NCI-H226 (cell line): ENCODE measurements around the gene RBM17.
"Not testable (repeated sequence)": the region's sequence is repeated elsewhere in the genome, so short reads cannot be mapped to it uniquely, and the experiment has no call there.

Source experiments
- DNase-seq: peaks from one replicate; pipeline ENCODE4 v3.0.0-alpha.2; 2015

Gene RBM17

GRCh38 chr10:6056411-6057135, 32.3 kb upstream of the RBM17 start:
- DNase-seq = no peak

DNA sequence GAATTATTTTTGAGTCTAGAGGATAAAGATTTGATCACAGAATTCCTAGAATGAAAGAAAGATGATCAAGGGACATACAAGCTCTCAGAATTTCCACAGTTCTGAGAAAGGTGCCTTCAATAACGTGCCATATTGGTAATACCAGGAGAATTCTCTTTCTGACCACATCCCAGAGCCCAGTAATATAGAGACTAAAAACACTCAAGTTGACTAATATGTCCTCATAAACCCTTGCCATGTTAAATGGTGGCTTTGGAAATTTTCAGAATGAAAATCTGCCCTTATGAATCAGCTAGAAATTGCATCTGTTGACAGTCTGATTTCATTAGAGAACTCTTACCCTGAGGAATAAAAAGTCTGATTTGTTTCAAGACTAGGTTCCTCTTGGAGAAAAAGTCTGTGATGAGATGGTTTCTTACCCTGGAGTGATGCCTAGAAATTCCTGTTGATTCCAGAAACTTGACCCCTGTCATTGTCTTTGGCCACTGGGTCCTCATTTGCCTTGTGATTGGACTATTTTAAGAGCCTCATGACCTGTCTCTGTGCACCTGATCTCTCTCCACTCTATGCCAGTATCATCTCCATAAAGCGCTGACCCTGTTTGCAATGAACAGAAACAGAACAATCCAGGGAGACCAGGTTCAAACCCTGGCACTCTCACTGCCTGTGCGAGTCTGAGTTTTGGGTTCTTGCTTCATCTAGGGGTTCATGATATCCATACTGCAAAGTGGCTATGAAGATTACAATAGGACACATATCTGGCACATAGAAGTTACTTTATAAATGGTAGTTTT, 30.0 kb upstream of the RBM17 start:
- no peak for DNase-seq

DNA sequence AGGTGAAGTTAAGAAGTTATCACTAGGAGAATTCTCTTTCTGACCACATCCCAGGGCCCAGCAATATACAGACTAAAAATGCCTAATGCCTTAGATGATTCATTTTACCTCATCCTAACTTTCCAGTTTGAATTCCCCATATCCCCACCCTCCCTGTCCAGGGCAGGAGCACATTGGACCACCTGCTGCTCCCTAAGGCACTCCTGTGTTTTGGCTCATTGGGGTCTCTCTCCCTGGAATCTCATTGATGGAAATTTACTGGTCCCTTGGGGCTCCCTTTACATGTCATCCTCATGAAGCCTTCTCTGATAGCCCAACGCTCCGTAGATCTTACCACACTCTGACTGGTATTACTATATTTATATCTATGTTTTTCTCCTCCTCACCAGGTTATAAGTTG, 29.3 kb upstream of the RBM17 start:
- DNase-seq = no peak

DNA sequence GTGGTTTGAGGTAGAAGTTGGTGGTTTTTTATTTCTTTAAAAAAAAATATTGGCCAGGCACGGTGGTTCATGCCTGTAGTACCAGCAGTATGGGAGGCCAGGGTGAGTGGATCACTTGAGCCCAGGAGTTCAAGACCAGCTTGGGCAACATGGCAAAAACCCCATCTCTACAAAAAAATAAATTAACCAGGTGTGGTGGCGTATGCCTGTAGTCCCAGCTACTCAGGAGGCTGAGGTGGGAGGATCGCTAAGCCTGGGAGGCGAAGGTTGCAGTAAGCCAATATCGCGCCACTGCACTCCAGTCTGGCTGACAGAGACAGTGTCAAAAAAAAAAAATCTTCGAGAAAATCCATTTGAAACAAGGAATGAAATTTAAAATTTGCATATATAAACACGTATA, 27.8 kb upstream of the RBM17 start:
- DNase-seq = no peak

DNA sequence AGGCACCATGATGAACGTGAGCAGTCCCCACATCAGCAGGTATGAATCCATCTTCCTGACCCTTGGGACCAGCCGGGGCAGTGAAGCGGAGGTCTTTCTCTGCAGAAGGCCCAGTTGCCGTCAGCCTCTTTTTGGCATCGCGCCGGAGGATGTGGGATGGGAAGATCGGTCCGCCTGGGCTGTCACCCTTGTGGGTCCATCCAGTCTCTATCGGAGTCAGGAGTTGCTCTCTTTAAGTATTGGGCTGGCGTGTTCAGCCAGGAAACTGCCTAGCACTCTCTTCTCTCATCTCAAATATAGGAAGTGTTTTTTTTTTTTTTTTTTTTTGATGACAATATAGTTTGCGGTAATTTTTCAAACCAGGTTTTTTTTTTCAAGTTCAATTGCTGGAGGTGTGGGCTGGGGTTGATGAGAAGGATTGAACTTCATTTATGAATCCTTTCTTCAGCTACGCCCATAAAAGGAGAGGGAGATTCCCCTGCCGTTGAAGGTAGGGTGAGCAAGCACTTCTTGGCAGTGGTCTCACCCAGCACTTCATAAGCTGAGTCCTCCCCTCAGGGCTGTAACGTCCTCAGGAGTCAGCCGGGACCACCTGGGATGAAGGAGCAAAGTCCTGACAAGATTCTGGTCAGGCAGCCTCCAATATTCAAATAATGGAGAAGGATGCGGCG, 26.6 kb upstream of the RBM17 start, which contains the start of gene IL2RA:
Gene IL2RA, minus strand, starts transcription at position 267 of the 671 bp plus-strand sequence. Its CDS starts 216 bp downstream, at position 51.
- no peak for DNase-seq

- no peak for DNase-seq
Measured at GRCh38 chr10:6064119-6064518, 24.7 kb upstream of the RBM17 start.

- DNase-seq = not testable (repeated sequence)
Measured at GRCh38 chr10:6064726-6065125, 24.1 kb upstream of the RBM17 start.

DNA sequence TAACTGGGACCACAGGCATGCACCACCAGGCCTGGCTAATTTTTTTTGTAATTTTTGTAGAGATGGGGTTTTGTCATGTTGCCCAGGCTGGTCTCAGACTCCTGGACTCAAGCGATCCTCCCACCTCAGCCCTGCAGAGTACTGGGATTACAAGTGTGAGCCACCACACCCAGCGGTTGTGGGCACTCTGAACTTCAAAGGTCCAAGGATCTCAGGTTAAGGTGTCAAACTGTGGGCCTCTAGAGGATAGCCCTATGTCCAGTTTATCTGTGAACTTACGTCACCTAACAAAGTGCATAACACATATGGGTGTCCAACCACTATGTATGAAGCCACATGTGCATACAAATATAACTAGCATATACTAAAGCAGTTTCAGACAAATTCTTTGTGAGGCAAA, 23.4 kb upstream of the RBM17 start:
- DNase-seq = no peak

DNA sequence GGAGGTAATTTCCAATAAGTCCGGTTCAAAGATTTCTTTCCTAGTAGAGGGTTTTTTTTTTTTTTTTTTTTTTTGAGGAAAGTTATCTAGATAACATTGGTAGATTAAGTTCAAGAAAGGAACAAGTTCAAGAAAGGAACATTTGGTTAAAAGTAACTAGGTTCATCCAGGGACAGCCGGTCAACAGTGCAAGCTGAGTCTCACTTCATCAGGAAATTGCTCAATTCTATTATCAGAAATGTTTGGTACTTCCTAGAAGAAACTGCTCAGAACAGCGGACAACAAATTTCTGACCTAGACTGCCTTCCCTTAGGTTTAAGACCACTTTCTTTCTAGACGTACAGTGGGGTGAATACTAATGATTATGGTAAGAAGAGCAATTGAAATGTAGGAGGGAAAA, 23.0 kb upstream of the RBM17 start:
- no peak for DNase-seq

- DNase-seq = no peak
Measured at GRCh38 chr10:6067457-6067856, 21.4 kb upstream of the RBM17 start.

DNA sequence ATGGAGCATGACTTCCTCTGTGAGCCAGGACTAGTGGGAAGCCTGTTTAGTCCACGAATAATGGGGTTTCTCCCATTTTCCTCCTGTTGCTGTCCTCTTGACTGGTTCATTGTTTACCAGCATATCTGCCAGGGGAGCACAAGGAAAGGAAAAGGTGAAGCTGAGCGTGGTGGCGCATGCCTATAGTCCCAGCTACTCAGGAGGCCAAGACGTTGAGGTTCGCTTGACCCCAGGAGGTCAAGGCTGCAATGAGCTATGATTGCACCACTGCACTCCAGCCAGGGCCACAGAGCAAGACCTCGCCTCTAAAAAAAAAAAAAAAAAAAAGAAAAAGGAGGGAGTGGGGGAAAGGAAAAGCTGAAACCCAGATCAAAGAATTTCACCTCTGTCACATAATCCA, 20.8 kb upstream of the RBM17 start:
- no peak for DNase-seq

DNA sequence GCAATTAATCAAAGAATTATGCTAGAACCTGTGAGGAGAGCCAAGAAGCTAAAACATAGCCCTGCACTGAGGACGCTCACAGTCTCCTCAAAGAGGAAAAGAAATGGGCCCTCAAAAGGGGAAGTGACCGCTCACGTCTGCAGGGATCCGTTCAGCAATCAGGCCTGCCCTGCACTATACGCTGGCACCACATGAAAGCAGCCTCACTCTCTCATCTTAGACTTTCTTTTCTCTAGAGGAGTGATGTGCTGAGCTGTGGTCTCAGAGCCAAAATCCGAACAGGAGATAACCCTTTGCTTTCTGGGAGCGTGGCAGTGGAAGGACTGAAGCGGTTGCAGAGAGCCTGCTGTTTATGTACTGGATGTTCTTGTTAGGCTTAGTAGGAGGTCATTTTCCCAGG, 20.4 kb upstream of the RBM17 start:
- DNase-seq = no peak

- DNase-seq = no peak
Measured at GRCh38 chr10:6069081-6069931, 19.5 kb upstream of the RBM17 start.

GRCh38 chr10:6070660-6071059, 18.2 kb upstream of the RBM17 start:
- DNase-seq = no peak

GRCh38 chr10:6071181-6072175, 17.4 kb upstream of the RBM17 start:
- DNase-seq = no peak

GRCh38 chr10:6072215-6072934, 16.5 kb upstream of the RBM17 start:
- no peak for DNase-seq

DNA sequence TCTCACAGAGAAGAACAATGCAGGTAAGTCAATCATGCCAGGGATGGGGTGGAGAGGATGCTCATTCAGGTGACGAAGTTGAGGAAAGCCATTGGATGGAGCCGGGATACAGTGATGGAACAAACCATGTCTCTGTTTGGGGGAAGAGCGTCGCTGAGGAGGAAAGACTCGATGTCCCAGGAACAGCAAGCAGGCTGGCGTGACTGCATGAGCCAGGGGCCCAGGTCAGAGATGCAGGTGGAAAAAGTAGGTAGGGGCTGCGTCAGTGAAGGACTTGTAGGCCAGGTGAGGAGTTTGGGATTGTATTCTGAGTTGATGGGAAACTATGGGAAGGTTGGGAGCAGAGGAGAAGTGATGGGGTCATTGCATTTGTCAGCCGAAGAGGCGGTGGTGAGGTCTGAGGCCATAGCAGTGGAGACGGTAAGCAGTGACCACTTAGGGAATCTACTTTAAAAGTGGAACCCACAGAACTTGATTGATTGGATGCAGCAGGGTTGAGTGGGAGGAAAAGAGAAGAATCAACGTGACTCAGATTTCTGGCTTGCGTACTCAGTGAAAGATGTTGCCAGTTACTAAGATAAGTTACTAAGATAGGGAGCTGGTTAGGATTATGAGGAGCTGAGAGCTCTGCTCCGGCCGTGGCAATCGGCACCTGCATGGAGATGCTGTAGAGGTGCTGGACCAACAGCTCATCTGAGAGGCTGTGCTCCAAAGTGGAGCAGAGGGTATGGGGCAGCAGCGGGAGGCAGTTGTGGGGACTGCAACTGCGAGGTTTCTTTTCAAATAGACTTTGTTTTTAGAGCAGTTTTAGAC, 14.1 kb upstream of the RBM17 start:
- peak; percentile 43 for DNase-seq

GRCh38 chr10:6077071-6077675, 11.7 kb upstream of the RBM17 start:
- no peak for DNase-seq

GRCh38 chr10:6079044-6079443, 9.8 kb upstream of the RBM17 start:
- no peak for DNase-seq
